IPS-15b (cell line): Measurements from ENCODE around the gene FYN.

ENCODE experiments used
- H3K27me3 ChIP-seq: one replicate; pipeline ENCODE4 v1.6.1; 2013; ENCODE audit warnings: low read length; ENCODE audit not compliant: control insufficient read depth, insufficient read depth
- H3K36me3 ChIP-seq: one replicate; pipeline ENCODE4 v1.6.1; 2013; ENCODE audit warnings: low read length; ENCODE audit not compliant: control insufficient read depth, insufficient read depth
- H3K4me1 ChIP-seq: one replicate; pipeline ENCODE4 v1.6.1; 2013; ENCODE audit warnings: mild to moderate bottlenecking, low read length; ENCODE audit not compliant: control insufficient read depth, insufficient read depth
- H3K4me3 ChIP-seq: one replicate; pipeline ENCODE4 v1.5.1; 2013; ENCODE audit warnings: low read depth, low read length
- H3K9ac ChIP-seq: one replicate; pipeline ENCODE4 v1.6.1; 2013; ENCODE audit warnings: low read depth, mild to moderate bottlenecking, low read length
- H3K9me3 ChIP-seq: one replicate; pipeline ENCODE4 v1.6.1; 2013; ENCODE audit warnings: mild to moderate bottlenecking, low read length; ENCODE audit not compliant: control insufficient read depth, insufficient read depth

FYN gene

DNA sequence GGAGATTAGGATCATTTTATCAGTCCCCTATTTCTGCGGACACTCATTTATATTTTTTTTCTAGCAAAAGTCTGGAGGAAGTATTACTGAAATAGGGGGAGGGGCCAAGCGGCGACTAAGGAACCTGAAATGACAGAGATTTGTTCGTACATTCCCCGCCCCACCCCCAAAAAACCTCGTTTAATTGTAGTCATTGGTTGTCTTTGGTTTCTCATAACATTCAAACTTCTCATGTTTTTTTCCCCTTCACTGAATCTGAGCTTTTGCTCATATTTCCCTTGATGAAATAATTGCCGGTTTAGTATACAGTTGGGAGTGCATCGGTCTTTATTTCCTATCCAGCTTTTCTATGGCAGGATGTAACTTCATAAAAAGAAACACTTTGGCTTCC, 768 bp upstream of the FYN start:
- Histone ChIP-seq H3K9ac (no peak overlapping the region), H3K4me3 (peak overlapping the region; percentile 71)

DNA sequence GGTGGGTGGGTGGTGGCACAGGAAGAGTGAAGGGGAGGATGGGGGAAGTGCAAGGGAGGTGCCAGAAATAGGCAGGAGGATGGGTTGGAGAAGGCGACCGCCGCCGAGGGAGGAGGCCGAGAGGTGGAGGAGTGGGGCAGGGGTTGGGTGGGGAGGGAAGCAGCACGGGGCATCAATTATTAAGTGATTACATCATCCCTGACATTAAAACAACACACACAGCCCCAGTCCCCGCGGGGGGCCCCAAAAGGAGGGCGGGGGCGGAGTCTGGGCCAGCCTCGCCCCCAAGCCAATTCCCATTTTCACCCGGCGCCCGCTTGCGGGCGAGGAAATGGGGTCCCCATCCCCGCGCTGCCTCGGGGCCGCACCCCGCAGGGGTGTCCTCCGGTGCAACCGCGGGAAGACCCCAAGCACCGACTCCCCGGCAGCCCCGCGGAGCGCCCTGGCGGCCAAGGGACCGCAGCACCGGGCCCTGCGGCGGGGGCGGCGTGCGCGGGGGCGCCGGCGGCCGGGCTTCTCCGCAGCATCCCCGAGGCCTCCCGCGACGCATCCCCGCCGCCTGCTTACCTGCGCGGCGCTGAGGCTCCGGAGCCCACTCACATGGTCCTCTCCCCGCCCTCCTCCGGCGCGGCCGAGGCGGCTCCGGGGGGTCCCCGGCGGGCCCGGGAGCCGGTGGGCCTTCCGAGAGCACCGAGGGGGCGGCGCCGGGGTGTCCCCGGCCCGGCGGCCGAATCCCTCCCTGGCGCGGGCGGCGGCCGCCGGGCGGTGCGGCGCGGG, 663 bp downstream of the FYN start:
- Histone ChIP-seq H3K36me3 (no peaks in the 10 kb centered on the region), H3K9me3 (no peaks in the 10 kb centered on the region), H3K27me3 (peaks cover 9% of the 10 kb centered on the region), H3K4me3 (peak overlapping the region; percentile 81), H3K4me1 (peaks cover 9% of the 10 kb centered on the region), H3K9ac (no peak overlapping the region)

More for the DNA sequence above, 768 bp upstream of the FYN start:
- no peaks in the 10 kb centered on the region for H3K36me3 ChIP-seq
- peaks cover 9% of the 10 kb centered on the region for H3K4me1 ChIP-seq
- no peaks in the 10 kb centered on the region for H3K9me3 ChIP-seq
- H3K27me3 ChIP-seq, result peaks cover 9% of the 10 kb centered on the region

- H3K27me3 ChIP-seq, result peaks cover 9% of the 10 kb centered on the region
- peaks cover 11% of the 10 kb centered on the region for H3K4me1 ChIP-seq
- no peaks in the 10 kb centered on the region for H3K36me3 ChIP-seq
- no peaks in the 10 kb centered on the region for H3K9me3 ChIP-seq
- peak overlapping the region; percentile 81 for H3K4me3 ChIP-seq
- peak overlapping the region; percentile 68 for H3K9ac ChIP-seq
Measured at GRCh38 chr6:111871725-111872400, 1.4 kb downstream of the FYN start.

- Histone ChIP-seq H3K27me3 (peaks cover 9% of the 10 kb centered on the region), H3K9ac (no peak overlapping the region), H3K9me3 (no peaks in the 10 kb centered on the region), H3K4me3 (peak overlapping the region; percentile 81), H3K4me1 (peaks cover 15% of the 10 kb centered on the region), H3K36me3 (no peaks in the 10 kb centered on the region)
Measured at GRCh38 chr6:111871207-111871606, 2.0 kb downstream of the FYN start.

DNA sequence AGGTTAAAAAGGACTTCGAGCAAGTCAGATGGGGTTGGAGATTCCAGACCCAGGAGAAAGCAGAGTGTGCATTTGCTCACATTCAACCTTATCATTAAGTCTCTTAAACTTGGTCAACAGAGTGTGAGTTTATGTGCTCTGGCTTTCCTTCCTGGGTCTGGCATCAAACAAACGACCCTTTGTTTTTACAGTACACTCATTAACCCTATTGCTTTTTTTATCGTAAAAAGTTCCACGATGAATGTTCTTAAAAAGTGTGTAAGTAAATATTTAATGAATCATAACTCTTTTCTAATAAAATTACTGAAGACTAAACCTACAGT, 2.5 kb downstream of the FYN start:
- Histone ChIP-seq H3K4me3 (no peak overlapping the region), H3K27me3 (peaks cover 9% of the 10 kb centered on the region), H3K9ac (no peak overlapping the region), H3K4me1 (peaks cover 19% of the 10 kb centered on the region), H3K9me3 (no peaks in the 10 kb centered on the region), H3K36me3 (no peaks in the 10 kb centered on the region)

DNA sequence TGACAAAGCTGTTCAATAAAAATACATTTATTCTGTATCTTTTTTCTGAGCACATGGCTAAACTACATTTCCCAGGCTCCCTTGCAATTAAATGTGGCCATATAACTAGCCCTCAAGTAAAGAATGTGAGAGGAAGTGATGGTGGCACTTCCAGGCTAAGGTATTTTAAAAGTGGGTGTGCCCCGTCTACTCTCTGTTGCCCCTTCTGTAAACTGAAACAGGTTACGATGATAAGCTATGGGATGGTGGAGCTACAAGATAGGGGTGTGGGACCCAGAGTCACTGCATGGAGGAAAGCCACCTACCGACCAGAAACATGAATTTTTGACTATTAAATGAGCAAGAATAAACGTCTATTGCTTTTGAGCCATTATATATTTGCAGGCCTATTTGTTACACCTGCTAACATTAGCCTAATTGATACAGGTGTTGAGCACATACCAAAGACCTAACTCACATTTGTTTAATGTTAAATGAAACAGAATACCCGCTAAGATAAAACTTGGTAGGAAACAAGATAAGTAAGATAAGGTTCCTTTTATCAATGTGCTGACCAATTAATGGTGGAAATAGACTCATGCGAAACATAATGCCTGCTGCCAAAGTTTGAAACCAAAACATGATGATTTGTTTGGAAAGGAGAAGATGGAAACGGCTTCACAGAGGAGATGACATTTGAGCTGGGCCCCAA, 3.1 kb downstream of the FYN start:
- H3K9ac ChIP-seq, result no peak overlapping the region
- no peaks in the 10 kb centered on the region for H3K36me3 ChIP-seq
- H3K9me3 ChIP-seq, result no peaks in the 10 kb centered on the region
- peaks cover 9% of the 10 kb centered on the region for H3K27me3 ChIP-seq
- no peak overlapping the region for H3K4me3 ChIP-seq
- peaks cover 19% of the 10 kb centered on the region for H3K4me1 ChIP-seq

DNA sequence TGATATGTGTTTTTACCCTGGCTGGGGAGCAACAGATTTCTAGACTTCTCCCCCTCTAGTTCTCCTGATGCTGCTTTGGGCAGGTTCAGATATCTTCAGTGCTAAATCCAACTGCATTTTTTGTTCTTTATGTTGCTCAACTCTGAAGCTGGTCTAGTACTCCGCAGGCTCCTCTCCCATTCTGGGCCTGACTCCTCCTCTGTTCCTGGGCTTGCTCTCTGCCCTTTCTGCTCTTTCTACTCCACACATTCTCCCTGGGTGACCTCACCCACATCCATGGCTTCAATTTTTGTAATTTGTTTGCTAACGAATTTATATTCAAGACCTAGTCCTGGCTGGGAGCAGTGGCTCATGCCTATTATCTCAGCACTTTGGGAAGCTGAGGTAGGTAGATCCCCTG, 6.4 kb downstream of the FYN start:
- Histone ChIP-seq H3K27me3 (no peaks in the 10 kb centered on the region), H3K4me1 (peaks cover 40% of the 10 kb centered on the region), H3K9me3 (no peaks in the 10 kb centered on the region), H3K4me3 (no peak overlapping the region), H3K36me3 (no peaks in the 10 kb centered on the region), H3K9ac (no peak overlapping the region)

DNA sequence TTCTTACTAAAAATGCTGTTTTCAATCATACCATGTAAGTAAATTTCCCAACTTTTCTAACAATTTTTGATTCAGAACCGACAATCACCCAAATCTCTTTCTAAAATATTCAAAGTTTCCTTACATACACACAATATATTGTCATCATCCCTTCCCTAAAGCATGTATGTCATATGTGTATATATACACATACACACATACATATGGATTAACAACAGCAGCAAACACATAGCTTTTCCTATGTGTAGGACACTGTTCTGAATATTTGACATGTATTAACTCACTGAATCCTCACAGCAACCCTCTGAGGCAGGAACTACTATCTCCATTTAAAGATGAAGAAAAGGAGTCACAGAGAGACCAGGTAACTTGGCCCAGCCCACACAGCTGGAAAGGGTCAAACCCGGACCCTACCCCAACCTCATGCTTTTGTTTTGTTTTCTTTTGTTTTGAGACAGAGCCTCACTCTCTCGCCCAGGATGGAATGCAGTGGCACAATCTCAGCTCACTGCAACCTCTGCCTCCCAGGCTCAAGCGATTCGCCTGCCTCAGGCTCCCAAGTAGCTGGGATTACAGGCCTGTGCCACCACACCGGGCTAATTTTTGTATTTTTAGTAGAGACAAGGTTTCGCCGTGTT, 7.2 kb downstream of the FYN start:
- Histone ChIP-seq H3K9me3 (no peaks in the 10 kb centered on the region), H3K36me3 (no peaks in the 10 kb centered on the region), H3K27me3 (no peaks in the 10 kb centered on the region), H3K4me3 (no peak overlapping the region), H3K9ac (no peak overlapping the region), H3K4me1 (peaks cover 46% of the 10 kb centered on the region)

DNA sequence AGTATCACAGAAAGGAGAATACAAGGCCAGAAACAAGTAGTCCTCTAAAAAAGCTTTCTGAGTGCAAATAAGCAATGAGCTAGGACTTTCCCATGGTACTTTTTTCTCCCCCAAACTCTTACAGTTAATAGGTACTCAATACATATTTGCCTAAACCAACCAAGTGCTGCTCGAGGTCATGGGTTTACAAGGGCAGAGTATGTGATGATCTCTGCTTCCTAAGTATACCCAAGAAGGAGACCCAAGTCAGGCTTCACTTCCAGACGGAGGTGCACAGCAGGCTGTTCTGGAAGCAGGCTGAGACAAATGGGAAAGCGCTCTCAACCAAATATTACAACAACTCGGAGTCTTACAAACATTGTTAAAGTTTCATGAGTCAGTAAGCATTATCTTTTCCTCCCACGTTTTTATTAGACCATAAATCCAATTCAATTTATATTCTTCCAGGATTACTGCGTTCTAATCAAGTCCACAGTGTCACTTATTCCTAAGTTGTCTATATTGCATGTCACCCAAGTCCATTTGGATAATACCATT, 8.1 kb downstream of the FYN start:
- Histone ChIP-seq H3K36me3 (no peaks in the 10 kb centered on the region), H3K9ac (no peak overlapping the region), H3K9me3 (no peaks in the 10 kb centered on the region), H3K4me3 (no peak overlapping the region), H3K4me1 (peaks cover 40% of the 10 kb centered on the region), H3K27me3 (no peaks in the 10 kb centered on the region)

DNA sequence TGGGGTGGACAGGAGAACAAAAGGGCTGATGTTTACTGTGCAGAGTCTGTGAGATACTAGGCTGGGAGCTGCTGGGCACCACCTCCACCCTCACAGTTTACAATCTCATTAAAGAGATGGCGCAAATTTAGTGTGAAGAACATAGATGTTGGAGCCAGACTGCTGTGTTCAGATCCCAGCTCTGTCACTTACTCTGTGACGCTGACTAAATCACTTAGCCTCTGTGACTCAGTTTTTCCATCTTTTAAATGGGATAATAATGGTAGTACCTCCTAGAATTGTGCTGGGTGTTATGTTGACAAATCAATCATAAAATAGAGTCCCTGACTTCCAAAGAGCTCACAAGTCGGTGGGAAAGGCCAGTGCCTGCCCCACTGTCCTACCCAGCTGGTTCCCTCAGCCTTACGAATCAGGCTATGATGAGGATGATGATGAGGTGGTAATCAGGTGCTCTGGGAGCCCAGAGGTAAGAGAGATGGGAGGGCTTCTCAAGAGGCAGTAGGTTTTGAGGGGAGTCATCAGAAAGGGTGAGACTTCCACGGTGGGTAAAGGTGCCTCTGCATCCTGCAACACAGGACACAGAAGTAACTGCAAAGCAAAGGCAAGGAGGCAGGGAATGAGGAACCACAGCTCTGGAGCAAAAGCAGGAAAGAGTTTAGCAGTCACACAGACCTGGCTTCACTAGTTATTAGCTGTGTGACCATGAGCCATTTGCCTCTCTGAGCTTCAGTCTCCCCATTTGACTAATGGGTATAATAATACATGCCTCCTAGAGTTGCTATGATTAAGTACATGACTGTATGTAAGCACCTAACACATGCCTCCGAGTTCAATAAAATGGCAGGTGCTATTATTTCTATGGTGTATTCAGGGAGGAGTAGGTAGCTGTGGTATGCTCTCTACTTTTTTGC, 8.9 kb downstream of the FYN start:
- H3K4me1 ChIP-seq, result peaks cover 40% of the 10 kb centered on the region
- no peaks in the 10 kb centered on the region for H3K36me3 ChIP-seq
- no peaks in the 10 kb centered on the region for H3K27me3 ChIP-seq
- H3K4me3 ChIP-seq, result no peak overlapping the region
- no peaks in the 10 kb centered on the region for H3K9me3 ChIP-seq
- no peak overlapping the region for H3K9ac ChIP-seq

GRCh38 chr6:111862741-111863140, 10.5 kb downstream of the FYN start:
- Histone ChIP-seq H3K27me3 (no peaks in the 10 kb centered on the region), H3K9me3 (no peaks in the 10 kb centered on the region), H3K4me1 (peaks cover 43% of the 10 kb centered on the region), H3K4me3 (no peak overlapping the region), H3K36me3 (no peaks in the 10 kb centered on the region), H3K9ac (no peak overlapping the region)
